Ishikawa (cell line): ENCODE results near the gene UBE2H.

ENCODE experiments used
- CEBPB ChIP-seq: IDR thresholded peaks from 2 replicates; pipeline ENCODE4 v1.6.1; 2012
- CREB1 ChIP-seq: IDR thresholded peaks from 2 replicates; pipeline ENCODE4 v1.6.1; 2012; ENCODE audit warnings: low read depth
- EGR1 ChIP-seq: IDR thresholded peaks from 2 replicates; pipeline ENCODE4 v1.6.1; 2012
- EP300 ChIP-seq: IDR thresholded peaks from 2 replicates; pipeline ENCODE4 v1.6.1; 2012; ENCODE audit warnings: borderline replicate concordance
- FOXM1 ChIP-seq: IDR thresholded peaks from 2 replicates; pipeline ENCODE4 v1.6.1; 2012; ENCODE audit warnings: low read depth, borderline replicate concordance
- MAX ChIP-seq: IDR thresholded peaks from 2 replicates; pipeline ENCODE4 v1.6.1; 2012
- NFIC ChIP-seq: IDR thresholded peaks from 2 replicates; pipeline ENCODE4 v1.6.1; 2012
- RAD21 ChIP-seq: IDR thresholded peaks from 2 replicates; pipeline ENCODE4 v1.6.1; 2012; ENCODE audit warnings: low read depth
- REST ChIP-seq: IDR thresholded peaks from 2 replicates; pipeline ENCODE4 v1.6.1; 2012; ENCODE audit warnings: low read depth, mild to moderate bottlenecking
- TAF1 ChIP-seq: IDR thresholded peaks from 2 replicates; pipeline ENCODE4 v1.6.1; 2012; ENCODE audit warnings: low read depth, mild to moderate bottlenecking
- YY1 ChIP-seq: IDR thresholded peaks from 2 replicates; pipeline ENCODE4 v1.6.1; 2012; ENCODE audit warnings: low read depth
- ZBTB7A ChIP-seq: IDR thresholded peaks from 2 replicates; pipeline ENCODE4 v1.6.1; 2012; ENCODE audit warnings: low read depth

GRCh38 chr7:129851809-129852208, 101.0 kb downstream of the UBE2H start:
- TF ChIP-seq MAX (no peak), NFIC (no peak), YY1 (no peak), CREB1 (no peak), EGR1 (no peak), CEBPB (no peak), EP300 (no peak), FOXM1 (no peak), REST (no peak), RAD21 (no peak), ZBTB7A (no peak), TAF1 (no peak)
